OCI-M2 (cell line): ENCODE measurements around the gene EME2.
"Not testable (repeated sequence)": the region's sequence is repeated elsewhere in the genome, so short reads cannot be mapped to it uniquely, and the experiment has no call there.

Experiments
- DNase-seq: peaks from one replicate; lab custom pipeline; 2025; ENCODE audit not compliant: unreplicated experiment; lab: John Stamatoyannopoulos, UW

Gene EME2

GRCh38 chr16:1790611-1791255, 18.1 kb downstream of the EME2 start:
- DNase-seq, result no peak

- DNase-seq, result no peak
These were observed 18.8 kb downstream of the EME2 start for GRCh38 chr16:1791256-1791942.

GRCh38 chr16:1791943-1792812, 19.6 kb downstream of the EME2 start:
- no peak for DNase-seq

GRCh38 chr16:1792836-1793577, 20.4 kb downstream of the EME2 start:
- no peak for DNase-seq

GRCh38 chr16:1793578-1794220, 21.1 kb downstream of the EME2 start, which contains the start of gene IGFALS:
IGFALS (minus strand) TSS chr16:1793705; CDS start chr16:1793652, 53 bp downstream.
- no peak for DNase-seq

GRCh38 chr16:1794221-1794871, 21.7 kb downstream of the EME2 start:
- DNase-seq, result no peak

- DNase-seq, result no peak
These were observed 22.5 kb downstream of the EME2 start for GRCh38 chr16:1794908-1795666.

GRCh38 chr16:1799263-1799662, 26.7 kb downstream of the EME2 start:
- DNase-seq, result not testable (repeated sequence)

- no peak for DNase-seq
These were observed 28.1 kb downstream of the EME2 start for GRCh38 chr16:1800701-1801100.

GRCh38 chr16:1807626-1808025, 35.0 kb downstream of the EME2 start:
- DNase-seq, result no peak

- DNase-seq, result no peak
These were observed 36.1 kb downstream of the EME2 start for GRCh38 chr16:1808691-1809090.

- DNase-seq, result no peak
These were observed 36.7 kb downstream of the EME2 start for GRCh38 chr16:1809281-1809801.

GRCh38 chr16:1810106-1810505, 37.5 kb downstream of the EME2 start:
- DNase-seq, result no peak

- DNase-seq, result no peak
These were observed 37.9 kb downstream of the EME2 start for GRCh38 chr16:1810536-1810935.

- no peak for DNase-seq
These were observed 40.1 kb downstream of the EME2 start for GRCh38 chr16:1812732-1813163.

- DNase-seq, result no peak
These were observed 42.9 kb downstream of the EME2 start for GRCh38 chr16:1815461-1815860.

- DNase-seq, result no peak
These were observed 44.0 kb downstream of the EME2 start for GRCh38 chr16:1816396-1817275.

GRCh38 chr16:1817276-1817589, 44.6 kb downstream of the EME2 start:
- DNase-seq, result no peak
